G401 (cell line): Measurements from ENCODE around the gene EFCAB8. TPM values are rescaled to one million over a fixed set of nuclear protein-coding genes. Genes with fewer than 3 reads are reported as not detected.
"Not testable (repeated sequence)": the region's sequence is repeated elsewhere in the genome, so short reads cannot be mapped to it uniquely, and the experiment has no call there.

Source experiments
- DNase-seq: peaks from one replicate; pipeline ENCODE4 v3.0.0-alpha.2; 2015; ENCODE audit warnings: low spot score
- in situ Hi-C: cut with HindIII; loops from 2 replicates; pipeline ENCODE4 v1.10.0; 2016; ENCODE audit warnings: low sequenced_read_pairs, mixed read lengths
- total RNA-seq: library from RNA; depleted of rRNA; stranded (reverse); fragments of >200 nt; shearing (Covaris generic); gene quantifications from 2 replicates; pipeline ENCODE4 v1.2.3, GENCODE V29; 2014

Gene EFCAB8
- total RNA-seq, 1 experiment from 2014 or later: 0.03 TPM

DNA sequence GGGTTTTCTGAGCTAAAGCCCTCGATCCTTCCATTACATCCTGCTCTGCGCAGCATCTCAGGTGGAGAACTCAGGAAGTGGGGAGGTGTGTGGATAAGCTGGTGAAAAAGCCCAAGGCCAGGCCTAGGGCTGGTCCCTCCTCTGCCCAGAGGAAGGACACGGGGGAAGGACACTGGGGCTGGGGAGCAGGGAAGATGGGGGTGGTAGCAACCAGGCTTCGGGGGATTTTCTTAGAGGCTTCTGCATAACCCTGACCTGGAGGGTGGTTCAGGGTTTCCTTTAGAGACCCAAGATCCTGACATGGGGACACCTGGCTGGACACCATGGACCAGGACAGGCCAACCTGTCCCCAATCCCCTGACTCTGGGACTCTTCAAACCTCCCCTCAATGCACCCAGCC, 107.7 kb downstream of the EFCAB8 start:
- in situ Hi-C loops: no loop called here

DNA sequence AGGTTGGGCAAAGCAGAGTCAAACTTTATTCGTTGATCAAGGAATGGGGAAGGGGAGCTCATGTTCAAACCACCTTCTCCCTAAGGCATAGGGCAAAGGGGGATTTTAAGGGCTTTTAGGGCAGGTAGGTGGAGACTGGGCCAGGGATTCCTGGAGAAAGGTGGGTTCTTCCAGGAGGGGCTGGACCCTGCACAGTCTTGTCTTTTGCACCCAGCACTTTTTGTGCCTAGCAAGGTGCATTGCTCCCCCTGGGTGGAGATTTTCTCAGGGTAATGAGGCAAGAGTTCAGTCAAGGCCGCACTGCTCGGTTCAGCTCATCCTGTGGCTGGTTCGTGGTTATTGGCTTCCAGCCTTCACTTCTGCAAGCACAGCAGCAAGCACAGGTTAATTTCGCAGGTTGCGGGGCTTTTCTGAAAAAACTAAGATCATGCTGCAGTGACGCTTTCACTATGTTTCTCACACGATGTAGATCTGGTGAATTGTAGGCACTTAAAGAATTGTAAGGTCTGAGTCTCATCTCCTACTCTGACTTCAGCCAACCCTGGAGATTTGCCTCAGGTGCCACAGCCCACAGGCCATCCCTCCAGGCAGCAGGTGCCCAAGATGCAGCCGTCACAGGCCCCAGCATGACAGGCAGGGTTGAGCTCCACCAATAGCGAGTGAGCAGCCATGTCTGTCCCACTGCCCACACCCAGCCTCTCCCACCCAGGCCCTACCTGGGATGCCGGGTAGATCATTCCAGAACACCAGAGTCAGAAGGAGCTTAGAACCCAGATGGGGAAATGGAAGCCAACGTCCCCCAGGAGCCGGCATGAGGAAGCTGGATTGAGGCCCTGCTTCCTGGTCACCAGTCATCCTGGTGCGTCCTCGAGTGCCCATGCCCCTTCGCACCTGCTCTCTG, 108.4 kb downstream of the EFCAB8 start:
- in situ Hi-C loops: no loop called here
- no peak for DNase-seq

More for the DNA sequence above, 107.7 kb downstream of the EFCAB8 start:
- no peak for DNase-seq

DNA sequence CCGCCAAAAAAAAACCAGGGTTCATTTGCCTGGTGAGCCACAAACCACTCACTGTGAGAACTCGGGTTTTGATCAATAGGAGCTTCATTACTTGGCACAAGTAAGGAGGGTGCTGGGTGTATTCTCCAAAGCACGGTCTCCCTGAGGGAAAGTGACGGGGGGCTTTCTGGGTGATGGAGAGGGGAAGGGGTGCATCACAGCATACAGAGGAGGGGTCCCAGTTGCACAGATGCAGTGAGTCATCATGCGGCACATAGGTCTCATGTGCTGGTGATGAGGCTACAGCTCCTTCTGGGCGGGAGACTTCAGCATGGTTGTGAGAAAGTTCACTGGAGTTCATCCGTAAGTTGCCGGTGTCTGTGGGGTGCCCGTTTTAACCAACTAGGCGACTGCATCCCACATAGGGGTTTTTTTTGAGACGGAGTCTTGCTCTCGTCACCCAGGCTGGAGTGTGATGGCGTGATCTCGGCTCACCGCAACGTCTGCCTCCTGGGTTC, 109.3 kb downstream of the EFCAB8 start:
- DNase-seq: no peak
- in situ Hi-C loops: no loop called here

DNA sequence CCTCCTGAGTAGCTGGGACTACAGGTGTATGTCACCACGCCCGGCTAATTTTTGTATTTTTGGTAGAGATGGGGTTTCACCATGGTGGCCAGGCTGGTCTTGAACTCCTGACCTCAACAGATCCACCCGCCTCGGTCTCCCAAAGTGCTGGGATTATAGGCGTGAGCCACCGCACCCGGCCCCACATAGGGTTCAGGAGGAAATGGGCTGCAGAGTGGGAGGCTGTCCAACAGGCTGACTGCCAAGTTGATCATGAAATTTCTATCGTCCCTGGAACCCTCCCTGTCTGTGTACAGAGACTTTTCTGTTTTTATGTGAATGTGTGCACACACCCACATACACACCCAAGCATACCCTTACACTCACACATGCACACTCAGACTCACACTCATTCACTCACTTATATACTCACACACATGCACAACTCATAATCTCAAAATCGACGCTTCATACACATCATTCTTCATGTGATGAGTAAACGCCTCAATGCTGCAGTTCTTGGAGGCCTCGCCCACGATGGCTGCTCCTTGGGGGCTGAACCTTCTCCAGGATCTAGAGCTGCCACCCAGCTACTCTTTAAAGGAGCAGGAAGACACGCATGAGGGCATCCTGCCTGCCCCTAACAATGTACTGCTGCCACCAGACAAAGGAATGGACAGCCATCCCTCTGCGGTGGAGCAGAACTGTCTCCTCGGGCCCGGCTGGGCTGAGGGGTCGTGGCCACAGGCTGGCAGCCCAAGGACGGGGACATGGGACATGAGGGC, 109.9 kb downstream of the EFCAB8 start:
- no peak for DNase-seq
- in situ Hi-C loops: no loop called here

DNA sequence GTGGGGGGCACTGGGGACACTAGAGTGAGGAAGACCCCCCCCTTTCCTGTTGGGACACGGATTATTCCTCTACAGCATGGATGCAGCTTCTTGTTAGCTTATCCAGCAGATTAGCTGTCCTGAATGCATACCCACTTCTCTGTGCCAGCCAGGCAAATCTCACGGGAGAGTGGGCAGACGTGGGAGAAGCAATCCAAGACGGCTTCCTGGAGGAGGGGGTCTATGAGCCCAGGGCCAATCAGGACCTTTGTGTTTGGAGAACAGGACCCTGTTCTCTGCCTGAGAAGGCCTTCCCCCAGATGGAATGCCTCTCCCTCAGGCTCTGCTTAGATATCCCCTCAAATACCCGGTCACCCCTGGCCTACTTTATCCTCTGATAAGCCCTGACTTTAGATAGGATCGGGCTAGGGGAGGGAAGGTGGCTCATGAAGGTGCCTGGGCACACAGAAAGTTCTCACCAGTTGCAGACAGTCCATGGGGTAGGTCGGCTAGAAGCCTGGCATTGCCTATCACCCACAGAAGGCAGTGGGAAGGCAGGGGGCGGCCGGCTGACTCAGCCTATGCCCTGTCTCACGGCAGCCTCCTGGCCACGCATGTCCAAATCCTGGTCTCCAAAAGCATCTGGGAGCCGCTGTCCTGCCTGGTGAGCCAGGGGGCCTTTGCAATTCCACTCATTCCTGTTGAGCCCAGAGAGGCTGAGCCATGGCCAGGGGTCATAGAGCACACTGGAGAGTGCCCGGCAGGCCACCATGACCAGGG, 110.8 kb downstream of the EFCAB8 start:
- no peak for DNase-seq
- in situ Hi-C loops: no loop called here

DNA sequence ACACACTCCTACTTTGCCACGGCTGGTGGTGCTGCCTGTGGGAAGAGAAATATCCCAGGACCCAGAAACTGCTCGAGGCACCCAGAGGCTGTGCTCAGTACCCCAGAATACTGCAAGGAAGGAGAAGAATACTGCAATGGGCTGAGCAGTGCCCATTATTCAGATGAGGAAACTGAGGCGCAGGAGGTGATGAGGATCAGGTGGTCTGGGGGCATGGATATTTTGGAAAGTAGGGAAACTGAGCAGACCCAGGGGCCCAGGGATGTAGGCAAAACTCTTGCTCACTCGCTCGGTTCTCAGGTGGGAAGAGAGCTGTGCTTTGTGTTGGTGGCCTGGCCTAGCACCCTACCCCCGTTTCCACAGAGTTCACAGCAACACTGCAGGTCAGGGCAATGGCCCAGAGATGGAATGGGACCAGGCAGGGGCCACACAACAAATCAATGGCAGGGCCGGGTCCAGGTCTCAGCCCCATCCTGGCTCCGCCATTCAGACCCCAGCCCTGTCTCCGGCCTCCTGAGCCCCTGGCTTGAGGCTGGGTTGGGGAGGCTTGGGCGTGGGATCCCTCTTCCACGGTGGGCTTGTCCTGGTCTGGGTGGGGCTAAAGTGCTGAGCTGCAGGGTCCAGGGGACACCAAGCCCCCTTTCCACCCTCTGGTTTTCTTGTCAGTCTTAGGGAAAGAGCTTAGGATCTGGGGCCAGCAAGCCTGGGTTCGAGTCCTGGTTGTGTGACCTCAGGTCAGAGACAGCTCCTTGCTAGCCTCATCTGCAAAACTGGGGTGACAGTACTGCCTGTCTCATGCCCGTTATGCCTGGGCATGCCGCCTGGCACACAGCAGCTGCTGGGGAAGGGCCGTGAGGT, 111.6 kb downstream of the EFCAB8 start:
- no peak for DNase-seq

DNA sequence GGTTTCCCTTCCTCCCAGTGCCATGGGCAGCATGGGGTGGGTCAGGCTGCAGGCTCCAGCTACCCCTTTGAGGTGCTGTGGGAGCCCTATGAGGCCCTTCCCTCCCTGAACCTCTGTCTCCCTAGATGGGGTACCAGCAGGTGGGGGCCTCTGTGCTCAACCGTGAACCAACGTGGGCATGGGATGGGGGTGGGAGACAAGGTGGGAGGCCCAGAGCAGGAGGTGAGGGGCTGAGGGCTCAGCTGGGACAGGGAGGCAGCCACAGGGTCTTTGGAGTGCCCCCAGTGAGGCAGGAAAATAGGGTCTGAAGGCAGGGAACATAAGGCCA, 112.2 kb downstream of the EFCAB8 start:
- no peak for DNase-seq
- in situ Hi-C loops: no loop called here

More for the DNA sequence above, 111.6 kb downstream of the EFCAB8 start:
- in situ Hi-C loops: no loop called here

DNA sequence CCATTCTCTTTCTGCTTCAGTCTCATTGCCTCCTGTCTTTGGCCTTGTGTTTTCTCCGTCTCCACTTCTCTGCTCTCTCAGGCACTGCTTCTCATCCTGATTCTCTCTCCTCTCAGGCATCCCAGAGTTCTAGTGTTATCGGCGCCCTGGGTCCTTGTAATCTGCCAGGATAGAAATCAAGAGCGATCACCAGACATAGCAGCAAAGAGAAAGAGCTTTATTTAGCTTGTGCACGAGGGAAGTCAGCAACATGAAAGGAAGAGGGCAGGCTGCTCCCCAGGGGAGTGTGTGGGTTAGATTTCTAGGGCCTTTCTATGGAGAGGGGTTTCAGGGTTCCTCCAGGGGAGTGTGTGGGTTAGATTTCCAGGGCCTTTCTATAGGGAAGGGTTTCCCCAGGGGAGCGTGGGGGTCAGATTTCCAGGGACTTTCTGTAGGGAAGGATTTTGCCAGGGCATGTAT, 113.0 kb downstream of the EFCAB8 start:
- no peak for DNase-seq
- in situ Hi-C loops: no loop called here

DNA sequence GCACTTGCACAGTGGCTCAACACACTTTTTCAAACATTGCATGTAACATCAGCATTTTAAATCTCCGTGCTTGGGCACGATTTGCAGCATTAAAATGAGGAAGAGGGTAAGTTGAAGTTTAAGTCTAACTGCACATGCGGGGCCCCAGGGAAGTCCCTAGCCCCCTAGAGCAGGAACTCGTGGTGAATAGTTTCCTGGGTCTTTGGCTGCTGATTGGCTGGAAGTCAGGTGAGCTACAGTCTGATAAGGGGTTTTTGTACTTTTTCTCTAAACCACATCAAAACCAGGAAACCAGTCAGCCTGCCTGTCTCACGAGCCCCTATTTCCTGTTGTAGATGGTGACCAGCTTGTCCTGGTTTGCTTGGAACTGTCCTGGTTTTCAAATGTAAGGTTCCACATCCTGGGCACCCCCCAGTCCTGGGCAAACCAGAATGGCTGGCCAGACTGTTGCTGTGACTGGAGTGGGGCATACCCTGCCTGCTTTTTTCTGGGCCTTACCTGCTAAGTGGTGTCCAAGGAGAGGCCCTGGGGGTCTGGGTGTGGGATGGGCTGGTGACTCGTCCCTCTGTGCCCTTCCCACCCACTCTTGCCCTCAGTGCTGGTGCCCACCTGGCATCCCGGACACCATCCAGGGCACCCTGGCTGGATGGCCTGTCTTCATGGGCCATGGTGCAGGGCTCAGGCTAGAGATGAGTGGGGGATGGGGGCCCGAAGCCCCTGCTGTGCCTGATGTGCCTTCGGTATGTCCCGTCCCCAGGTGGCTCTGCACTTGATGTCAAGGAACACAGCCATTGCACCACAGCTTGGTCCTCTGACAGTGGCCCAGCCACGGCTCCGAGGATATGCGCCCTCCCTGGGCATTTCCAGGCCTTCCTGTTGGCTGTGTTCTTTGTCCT, 113.7 kb downstream of the EFCAB8 start:
- in situ Hi-C loops: no loop called here
- DNase-seq: no peak

DNA sequence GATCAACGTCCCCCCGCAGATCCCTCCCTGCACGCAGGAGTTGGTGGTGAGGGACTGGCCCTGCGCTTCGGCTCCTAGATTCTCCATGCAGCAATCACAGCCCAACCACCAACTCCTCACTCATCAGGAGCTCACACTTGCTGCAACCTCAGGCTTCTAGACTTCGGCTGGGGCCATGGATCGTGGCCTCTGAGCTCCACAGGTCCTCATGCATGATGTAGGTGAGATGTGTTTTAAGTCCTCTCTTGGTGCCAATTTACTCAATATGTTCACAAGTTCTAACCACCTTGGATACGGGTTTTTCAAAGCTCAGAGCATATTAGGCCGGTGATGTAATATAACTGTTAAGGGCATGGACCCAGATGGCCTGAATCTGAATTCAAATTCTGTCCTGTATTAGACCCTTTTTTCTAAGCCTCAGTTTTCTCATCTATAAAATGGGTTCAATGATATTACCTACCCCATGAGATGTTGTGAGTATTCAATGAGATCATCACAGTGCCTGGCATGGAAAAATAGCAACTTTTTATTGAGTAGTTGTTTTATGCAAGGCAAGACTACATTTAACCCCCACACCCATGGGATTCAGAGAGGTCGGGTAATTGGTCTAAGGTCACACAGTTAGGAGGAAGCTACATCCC, 114.5 kb downstream of the EFCAB8 start:
- in situ Hi-C loops: no loop called here
- DNase-seq: no peak

DNA sequence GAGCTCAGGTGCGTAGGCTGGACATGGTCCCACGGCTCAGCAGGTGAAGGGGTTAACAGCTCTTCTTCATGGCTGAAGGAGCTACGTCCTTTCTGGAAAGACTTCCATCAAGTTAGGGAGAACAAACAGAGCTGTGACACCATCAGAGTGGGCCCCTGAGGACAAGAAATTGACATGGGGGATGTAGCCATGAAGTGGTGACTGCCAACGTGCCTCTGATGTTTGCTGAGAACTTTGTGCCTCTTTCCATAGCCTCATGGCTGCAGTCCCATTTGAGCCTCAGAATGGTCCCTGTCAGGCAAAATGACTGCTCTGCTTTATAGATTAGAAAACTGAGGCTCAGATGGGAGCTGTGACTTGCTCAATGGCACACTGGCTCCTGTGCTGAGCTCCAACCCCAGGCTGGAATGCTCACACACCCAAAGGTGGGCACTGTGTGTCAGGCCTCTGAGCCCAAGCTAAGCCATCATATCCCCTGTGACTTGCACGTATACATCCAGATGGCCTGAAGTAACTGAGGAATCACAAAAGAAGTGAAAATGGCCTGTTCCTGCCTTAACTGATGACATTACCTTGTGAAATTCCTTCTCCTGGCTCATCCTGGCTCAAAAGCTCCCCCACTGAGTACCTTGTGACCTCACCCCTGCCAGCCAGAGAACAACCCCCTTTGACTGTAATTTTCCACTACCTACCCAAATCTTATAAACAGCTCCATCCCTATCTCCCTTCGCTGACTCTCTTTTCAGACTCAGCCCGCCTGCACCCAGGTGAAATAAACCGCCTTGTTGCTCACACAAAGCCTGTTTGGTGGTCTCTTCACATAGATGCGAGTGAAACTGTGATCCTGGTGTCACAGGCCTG, 115.7 kb downstream of the EFCAB8 start:
- DNase-seq, in situ Hi-C loops: not testable (repeated sequence)

DNA sequence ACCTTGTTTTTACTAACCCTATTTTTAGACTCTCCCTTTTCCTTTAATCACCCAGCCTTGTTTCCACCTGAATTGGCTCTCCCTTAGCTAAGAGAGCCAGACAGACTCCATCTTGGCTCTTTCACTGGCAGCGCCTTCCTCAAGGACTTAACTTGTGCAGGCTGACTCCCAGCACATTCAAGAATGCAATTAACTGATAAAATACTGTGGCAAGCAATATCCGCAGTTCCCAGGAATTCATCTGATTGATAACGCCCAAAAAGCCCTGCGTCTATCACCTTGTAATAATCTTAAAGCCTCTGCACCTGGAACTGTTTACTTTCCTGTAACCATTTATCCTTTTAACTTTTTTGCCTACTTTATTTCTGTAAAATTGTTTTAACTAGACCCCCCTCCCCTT, 116.4 kb downstream of the EFCAB8 start:
- DNase-seq, in situ Hi-C loops: not testable (repeated sequence)

DNA sequence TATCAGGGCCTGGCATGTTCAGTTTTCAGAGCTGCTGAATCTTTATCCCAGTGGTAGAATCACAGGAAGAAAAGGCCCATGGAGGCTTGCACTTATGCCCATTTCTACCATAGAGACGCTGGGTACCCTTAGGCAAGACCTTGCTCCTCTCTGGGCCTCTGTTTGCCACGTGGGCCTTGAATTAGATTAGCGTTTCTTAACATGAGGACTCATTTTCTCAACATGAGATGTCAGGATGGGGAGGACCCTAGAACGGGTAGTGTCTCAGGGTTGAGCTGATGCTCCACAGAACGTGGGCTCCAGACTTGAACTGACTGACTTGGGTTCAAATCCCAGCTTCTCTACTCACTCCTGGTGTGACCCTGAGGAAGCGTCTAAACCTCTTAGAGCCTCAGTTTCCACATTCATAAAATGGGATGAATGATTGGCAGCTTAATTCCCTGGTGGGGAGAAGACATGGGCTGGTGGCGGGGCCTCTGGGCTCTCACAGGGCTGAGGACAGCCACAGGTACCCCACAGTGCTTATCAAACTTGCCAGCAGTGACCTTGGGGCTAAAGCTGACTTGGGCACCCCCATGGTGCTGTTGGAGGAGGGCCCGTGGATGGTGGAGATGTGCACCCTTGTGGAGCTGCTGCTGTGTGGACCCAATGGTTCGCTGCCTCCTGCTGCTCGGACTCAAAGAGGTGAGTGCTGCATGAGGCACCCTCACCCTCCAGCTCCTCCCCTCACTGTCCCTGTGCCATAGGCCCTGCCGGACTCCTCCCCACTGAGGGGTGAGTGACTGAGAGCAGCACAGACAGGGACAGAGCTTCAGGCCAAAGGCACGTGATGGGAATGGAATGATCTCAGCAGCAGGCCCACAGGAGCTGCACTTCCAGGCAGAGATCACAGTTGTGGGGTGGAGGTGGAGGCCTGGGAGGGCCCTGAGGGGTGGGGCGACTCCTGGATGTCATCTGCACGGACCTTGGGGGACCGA, 117.3 kb downstream of the EFCAB8 start:
- no peak for DNase-seq
- in situ Hi-C loops: no loop called here

DNA sequence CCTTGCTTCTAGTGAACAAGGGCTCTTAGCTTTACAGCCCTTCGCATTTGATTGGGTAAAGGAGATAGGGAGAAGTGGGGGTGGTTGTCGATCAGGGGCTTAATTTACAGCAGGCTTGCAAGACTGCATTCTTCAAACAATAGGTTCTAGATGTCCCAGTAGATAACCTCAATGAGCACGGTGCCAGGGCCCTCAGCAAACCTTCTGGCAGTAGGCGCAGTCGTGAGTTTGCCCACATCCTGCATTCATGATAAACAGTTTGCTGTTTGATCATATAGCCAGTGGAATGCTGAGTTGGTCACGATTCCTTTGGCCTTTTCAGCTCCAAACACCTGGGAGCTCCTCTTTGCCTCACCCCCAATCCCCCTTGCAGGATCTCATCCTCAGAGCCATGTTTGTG, 118.0 kb downstream of the EFCAB8 start:
- in situ Hi-C loops: no loop called here
- DNase-seq: no peak

DNA sequence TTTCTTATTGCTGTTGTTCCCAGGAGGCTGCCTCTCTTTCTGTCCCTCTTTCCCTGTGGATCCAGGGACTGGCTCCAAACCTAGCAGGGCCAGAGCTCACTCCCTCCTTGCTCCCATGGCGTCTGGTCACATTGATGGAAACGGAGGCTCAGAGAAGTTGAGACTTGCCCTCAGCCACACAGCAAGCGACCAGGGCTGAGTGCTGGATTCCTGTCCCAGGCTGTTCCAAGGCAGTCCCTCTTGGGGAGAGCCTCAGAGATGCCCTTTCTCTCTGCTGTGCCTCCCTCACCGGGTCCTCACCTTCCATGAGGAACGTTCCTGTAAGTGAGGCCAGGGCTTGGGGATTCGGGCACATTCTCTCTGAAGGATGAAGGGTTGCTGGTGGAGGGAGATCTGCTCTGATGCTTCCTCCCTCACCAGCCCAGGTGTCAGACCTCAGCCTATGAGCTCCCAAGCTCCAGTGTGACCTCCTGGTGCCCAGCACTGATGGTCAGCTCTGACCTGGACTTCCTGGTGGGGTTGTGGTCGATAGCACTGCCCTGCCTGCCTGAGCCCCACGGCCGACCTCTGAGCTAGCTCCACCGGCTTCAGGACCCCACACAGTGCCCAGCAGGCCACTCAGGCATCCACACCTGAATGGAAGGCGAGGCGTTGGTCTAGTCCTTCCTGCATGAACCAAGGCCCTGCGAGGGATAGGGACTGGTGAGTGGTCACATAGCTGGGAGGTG, 118.7 kb downstream of the EFCAB8 start:
- in situ Hi-C loops: no loop called here
- no peak for DNase-seq
